GM06990 (cell line): ENCODE measurements around the gene RGS4.

Experiments
- DNase-seq: peaks from one replicate; pipeline ENCODE4 v3.0.0-alpha.2; 2011; ENCODE audit not compliant: insufficient read length; ENCODE audit errors: extremely low read depth
- H3K27me3 ChIP-seq: replicated peaks from 2 replicates; pipeline ENCODE4 v1.6.0; 2011; ENCODE audit warnings: low read length; ENCODE audit not compliant: control insufficient read depth, insufficient read depth
- H3K36me3 ChIP-seq: 2 replicates; pipeline ENCODE4 v1.5.1; 2011; ENCODE audit warnings: low read length; ENCODE audit not compliant: control insufficient read depth, insufficient read depth
- H3K4me3 ChIP-seq: replicated peaks from 2 replicates; pipeline ENCODE4 v1.5.1; 2011; ENCODE audit warnings: low read depth, mild to moderate bottlenecking, control low read depth, low read length
- CTCF ChIP-seq: IDR thresholded peaks from 2 replicates; pipeline ENCODE4 v1.5.1; 2011; ENCODE audit warnings: low read length, control low read depth, mild to moderate bottlenecking, inconsistent platforms; ENCODE audit not compliant: insufficient read depth, poor library complexity, severe bottlenecking

RGS4 gene

GRCh38 chr1:163050496-163050895 is 18.7 kb upstream of the RGS4 start:
- Histone ChIP-seq H3K36me3 (no peaks in the 10 kb centered on the region), H3K4me3 (no peak overlapping the region), H3K27me3 (no peaks in the 10 kb centered on the region)
- no peak for TF ChIP-seq CTCF
- DNase-seq, result no peak

GRCh38 chr1:163054181-163054591 is 15.0 kb upstream of the RGS4 start:
- Histone ChIP-seq H3K4me3 (no peak overlapping the region), H3K27me3 (no peaks in the 10 kb centered on the region), H3K36me3 (no peaks in the 10 kb centered on the region)
- TF ChIP-seq CTCF, result no peak
- DNase-seq, result no peak

DNA sequence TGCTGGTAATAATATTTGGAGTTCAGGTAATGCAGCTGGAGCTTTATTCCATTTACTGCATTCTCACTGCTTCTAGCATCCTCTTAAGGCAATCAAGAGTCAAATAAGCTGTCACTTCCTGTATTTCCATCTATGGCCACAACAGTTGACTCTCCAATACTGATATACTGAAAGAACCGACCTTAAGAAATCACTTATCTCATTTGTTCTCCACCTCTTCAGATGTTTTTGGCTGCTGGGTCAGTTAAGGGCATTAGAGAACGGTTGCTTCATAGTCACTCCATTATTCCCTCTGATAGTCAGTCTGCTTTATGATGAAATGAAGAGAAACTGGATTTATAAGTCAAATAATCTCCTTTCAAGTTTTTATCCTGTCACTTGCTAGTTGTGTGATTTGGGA is 14.2 kb upstream of the RGS4 start:
- H3K27me3 ChIP-seq, result no peaks in the 10 kb centered on the region
- no peak overlapping the region for H3K4me3 ChIP-seq
- no peak for DNase-seq
- no peaks in the 10 kb centered on the region for H3K36me3 ChIP-seq
- no peak for TF ChIP-seq CTCF

DNA sequence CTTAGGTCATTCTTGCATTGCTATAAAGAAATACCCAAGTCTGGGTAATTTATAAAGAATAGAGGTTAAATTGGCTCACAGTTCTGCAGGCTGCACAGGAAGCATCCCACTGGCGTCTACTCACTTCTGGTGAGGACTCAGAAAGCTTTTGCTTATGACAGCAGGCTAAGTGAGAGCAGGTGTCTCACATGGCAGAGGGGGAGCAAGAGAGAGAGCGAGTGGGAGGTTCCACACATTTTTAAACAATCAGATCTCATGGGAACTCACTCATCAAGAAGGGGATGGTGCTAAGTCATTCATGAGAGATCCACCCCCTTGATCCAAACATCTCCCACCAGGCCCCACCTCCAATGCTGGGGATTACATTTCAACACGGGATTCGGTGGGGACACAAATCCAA is 13.6 kb upstream of the RGS4 start:
- DNase-seq, result no peak
- Histone ChIP-seq H3K27me3 (no peaks in the 10 kb centered on the region), H3K36me3 (no peaks in the 10 kb centered on the region), H3K4me3 (no peak overlapping the region)
- no peak for TF ChIP-seq CTCF

GRCh38 chr1:163056831-163057230 is 12.3 kb upstream of the RGS4 start:
- H3K36me3 ChIP-seq, result no peaks in the 10 kb centered on the region
- no peak for DNase-seq
- TF ChIP-seq CTCF, result no peak
- H3K4me3 ChIP-seq, result no peak overlapping the region
- no peaks in the 10 kb centered on the region for H3K27me3 ChIP-seq

GRCh38 chr1:163060343-163061007 is 8.7 kb upstream of the RGS4 start:
- no peak for TF ChIP-seq CTCF
- no peaks in the 10 kb centered on the region for H3K27me3 ChIP-seq
- H3K36me3 ChIP-seq, result no peaks in the 10 kb centered on the region
- DNase-seq, result no peak
- no peak overlapping the region for H3K4me3 ChIP-seq
